Stimulated activated CD8-positive, alpha-beta memory T cell treated with anti-CD3 and anti-CD28 coated beads, Interleukin-15, amount 100 ng/mL, for 48 hours (primary cell): ENCODE results near the gene GDF7.

Experiments
- DNase-seq, 2 donors: peaks; one replicate each; pipeline ENCODE4 v3.0.0-alpha.2; 2020; ENCODE audit warnings: low read depth in 2 of 2

GDF7 gene

GRCh38 chr2:20629181-20629580, 37.8 kb upstream of the GDF7 start:
- DNase-seq = no peak

- no peak for DNase-seq
These were observed 37.3 kb upstream of the GDF7 start for GRCh38 chr2:20629581-20630171.

DNA sequence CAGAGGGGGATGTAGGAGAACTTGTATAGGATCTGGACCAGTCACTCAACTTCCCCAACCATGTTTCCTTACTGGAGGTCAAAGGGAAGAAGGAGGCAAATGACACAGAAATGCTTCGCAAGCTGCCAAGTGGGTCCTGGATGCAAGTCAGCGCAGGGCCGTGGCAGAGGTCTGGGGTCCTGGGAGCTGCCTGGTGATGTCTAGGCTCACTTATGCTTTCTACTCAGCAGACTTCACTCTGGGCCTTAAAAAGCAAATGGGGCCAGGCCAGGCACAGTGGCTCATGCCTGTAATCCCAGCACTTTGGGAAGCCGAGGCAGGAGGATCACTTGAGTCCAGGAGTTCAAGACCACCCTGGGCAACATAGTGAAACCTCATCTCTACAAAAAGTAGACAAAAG, 36.0 kb upstream of the GDF7 start:
- no peak for DNase-seq

DNA sequence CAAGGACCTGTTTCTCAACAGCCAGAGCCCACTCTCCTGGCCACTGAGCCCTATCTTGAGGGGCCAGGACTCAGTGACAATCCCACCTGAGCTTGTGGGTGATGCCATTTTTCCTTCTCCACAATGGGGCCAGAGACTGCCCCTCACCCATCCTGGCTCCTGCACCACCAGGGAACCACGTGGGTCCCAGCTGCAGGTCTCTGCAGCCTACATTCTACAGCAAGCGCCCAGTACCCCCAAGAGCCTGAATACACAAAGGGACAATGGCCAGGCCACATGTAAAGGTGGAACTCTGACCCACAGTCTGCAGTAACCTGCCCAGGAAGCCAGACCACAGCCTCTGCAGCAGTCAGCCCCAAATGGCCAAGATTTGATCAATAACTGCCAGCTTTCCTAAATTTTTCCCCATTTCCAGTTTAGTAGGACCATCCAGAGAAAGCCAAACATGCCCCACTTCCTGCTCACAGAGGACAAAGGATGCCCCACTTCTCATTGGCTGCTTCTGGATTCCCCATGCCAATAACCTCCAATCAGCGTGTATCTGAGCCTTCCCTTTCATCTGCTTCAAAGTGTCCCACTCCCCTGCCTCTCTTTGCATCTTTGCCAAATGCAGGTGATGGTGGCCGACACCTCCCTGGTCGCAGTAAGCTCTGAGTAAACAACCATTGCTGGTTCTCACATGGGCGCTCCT, 35.2 kb upstream of the GDF7 start:
- DNase-seq = no peak

- no peak for DNase-seq
These were observed 34.4 kb upstream of the GDF7 start for GRCh38 chr2:20632446-20632990.

GRCh38 chr2:20633001-20633400, 33.9 kb upstream of the GDF7 start:
- no peak for DNase-seq

DNA sequence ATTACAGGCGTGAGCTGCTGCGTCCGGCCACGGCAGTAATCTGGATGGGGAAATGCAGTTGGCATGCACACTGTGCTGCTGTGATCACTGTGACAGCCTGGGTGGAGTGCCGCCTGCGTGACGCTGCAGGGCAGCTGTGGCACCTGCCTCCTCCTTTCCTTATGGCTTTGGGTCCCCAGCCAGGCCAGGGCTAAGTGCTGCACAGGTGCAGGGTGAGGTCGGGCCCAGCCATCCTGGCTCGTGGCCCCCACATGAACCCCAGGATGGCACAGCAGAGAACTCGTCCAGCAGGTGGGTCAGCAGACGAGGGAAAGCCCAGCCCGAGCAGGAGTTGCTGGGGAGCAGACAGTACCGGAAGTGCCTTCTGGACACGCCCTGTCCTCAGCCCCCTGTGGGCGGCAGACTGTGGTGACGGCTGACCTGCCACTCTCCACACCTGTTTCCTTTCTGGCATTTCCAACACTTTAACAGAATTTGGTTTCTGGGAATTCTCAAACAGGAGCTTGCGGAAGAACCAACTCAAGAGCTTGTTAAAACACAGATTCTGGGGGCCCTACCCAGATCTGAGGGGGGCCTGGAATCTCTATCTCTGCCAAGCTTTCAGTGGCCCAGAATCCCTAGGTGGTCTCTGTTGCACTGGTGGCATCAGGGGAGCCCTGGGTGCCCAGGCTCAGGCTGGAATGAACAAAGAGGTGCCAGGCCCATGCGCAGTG, 33.0 kb upstream of the GDF7 start:
- DNase-seq = no peak

GRCh38 chr2:20634507-20635112, 32.3 kb upstream of the GDF7 start:
- DNase-seq = no peak

GRCh38 chr2:20635113-20635510, 31.8 kb upstream of the GDF7 start:
- no peak for DNase-seq

GRCh38 chr2:20635675-20636584, 31.0 kb upstream of the GDF7 start:
- peak; percentile 32 to 44 for DNase-seq

DNA sequence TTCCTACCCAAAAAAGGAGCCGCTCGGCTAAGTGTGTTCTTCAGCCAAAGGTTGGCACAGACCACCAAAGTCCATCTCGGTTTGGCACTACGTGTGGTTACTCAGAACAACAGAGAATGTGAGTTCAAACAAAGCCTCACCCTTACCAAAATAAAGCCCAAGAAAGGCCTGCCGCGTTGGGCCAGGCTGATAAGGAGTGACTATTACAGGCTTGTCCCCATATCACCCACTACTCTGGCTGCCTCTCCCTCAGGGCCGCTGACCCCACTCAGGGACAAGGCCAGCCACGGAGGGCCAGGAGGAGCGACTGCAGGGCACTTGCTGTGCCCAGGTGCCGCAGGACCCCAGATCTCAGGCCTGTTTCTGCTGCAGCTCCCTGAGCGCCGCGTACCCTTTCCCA, 29.8 kb upstream of the GDF7 start:
- DNase-seq = no peak

DNA sequence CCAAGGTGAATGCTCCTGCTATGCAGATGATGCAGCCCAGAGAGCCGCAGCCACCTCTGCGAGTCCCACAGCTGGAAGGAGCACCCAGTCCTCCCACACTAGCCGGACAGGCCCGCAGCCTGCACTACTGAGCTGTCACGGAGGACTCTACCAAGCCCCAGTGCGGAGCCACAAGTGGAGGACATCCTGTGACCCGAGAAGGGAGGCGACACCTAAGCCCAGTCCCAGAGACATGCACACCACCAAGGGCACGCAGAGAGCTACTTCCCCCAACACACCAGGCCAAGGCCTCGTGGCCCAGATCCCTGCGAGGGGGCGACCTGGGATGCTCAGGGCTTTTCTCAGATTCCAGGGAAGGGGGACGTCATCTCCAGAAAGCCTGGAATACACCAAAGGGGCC, 28.9 kb upstream of the GDF7 start:
- DNase-seq = no peak

DNA sequence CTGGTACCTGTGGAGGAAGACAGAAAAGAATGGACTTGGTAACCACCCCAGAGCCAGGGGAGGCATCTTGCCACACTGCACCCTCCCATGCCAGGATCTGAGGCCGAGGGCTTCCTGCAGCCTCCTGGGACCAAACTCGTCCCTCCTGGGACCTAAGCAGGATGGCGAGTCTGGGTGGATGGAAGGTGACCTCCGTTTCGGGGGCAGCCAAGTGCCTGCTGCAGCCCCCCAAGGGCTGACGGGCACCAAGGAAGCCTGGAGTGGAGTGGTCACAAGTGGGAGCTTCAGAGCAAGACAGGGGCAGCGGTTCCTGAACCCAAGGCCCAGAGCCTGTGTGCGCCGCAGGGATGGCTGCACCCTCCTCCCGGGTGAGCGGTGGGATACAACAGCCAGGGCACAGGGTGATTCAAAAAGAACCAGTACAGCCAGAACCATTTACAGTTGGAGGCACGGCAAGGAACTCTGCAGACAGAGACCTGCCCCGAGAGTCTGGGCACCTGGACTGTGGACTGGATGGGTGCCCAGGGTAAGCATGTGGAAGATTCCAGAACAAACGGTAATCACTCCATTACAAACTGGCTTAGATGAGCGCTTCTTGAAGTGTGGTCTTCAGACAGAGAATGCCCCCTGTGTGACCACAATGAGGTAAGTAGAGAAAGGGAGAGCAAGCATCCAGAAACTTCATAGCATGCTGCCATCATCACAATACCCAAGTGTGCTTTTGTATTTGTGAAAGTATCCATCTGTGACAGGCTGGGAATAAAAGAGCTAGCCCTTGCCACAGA, 28.1 kb upstream of the GDF7 start:
- no peak for DNase-seq

- DNase-seq = no peak
These were observed 26.4 kb upstream of the GDF7 start for GRCh38 chr2:20640411-20641122.

DNA sequence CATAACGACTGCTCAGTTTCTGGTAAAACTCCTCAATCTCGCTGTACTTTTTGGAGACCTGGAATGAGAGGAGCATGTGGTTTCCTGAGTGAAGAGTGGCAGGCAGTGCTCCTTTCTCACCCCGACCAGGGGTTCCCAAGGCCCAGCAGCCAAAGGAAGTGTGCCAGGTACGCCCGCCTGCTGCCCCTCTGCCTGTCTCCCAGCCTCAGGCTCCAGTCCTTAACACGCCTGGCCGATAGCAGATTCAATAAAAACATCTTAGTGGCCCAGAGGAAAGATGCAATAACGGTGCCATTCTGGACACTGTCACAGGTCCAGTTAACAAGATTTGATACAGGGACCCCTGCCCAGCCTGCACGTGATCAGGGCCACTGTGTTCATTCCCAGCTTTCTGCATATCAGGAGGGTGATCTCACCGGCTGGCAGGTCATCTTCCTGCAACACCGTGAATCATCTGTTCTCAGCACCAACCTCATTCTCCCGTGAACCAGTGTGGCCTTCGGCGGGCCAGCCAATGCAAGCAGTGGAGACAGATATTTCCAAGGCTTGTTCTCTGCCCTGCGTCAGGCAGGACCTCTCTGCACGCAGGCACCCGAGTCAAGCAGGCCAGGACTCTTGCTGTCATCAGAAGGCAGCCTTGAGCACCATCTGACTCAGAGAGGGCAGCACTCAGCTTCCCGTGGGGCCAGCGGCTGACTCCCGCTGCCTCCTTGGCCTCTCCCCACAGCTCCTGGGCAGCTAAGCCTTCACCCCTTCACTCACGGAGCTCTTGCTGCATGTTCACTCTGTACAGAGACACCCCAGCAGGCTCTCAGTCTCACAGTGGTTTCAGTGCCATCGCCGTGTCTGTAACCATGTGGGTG, 25.6 kb upstream of the GDF7 start:
- no peak for DNase-seq

DNA sequence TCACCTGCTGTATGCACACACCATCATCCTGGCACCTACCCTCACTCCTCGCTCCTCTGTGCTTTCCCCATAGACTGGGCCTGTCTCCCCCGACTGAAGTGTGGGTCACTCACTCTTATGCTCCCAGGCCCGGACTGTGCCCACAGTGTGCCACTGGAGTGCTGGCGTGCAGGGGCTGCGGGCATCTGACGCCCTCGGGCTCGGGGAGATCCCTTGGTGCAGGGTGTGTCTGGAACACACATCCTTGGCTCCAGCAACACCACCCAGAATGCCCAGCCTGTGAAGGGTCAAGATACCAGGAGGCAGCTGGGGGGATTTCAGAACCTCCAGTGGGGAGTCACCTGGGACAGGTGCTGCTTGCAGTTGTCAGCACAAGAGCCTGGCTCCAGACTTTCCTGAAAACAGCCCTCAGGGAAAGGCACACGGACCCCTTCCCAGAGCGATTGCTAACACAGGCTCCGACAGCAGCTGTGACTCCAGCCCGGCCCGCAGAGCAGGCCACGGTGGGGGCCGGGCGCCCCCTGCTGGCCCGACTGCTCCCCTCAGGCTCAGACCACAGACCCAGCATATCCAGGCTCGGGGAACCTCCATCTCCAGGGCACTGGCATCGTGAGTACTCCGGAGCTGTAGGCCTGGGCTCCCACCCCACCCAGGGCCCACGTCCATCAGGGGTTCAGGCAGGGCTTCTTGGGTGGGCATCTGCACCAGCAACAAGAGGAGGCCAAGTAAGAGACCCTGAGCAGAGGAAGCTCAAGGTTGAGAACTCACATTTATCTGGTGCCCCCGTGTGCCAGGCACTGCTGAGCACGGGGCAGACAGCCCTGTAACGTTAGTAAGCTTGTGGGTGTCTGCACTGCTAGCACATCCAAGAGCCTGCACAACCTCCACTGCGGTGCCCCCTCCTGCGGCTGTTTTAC, 24.6 kb upstream of the GDF7 start:
- DNase-seq = peak; percentile 57 to 63

DNA sequence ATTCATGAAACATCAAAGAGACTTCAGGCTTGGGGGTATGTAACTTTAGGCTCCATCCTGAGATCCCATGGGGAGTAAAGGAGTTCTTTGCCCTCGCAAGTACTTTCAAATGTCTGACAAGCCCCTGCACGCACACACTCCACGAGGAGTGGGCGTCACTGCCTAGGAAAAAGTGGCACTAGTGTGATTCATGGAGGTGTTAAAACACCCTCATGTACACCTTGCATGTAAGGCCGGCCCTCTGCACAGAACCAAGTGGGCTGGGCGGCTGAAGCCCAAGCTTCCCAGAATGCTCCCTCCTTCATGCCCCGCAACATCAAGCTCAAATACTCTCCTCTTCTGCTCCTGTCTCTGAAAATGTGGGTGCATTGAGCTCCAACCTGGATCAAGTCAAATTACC, 23.9 kb upstream of the GDF7 start:
- DNase-seq = no peak

- DNase-seq = no peak
These were observed 23.1 kb upstream of the GDF7 start for GRCh38 chr2:20643826-20644225.
